Measurements from ENCODE around the gene ARHGDIA. TPM values are rescaled to one million over a fixed set of nuclear protein-coding genes. Genes with fewer than 3 reads are reported as not detected.

The ARHGDIA gene
- polyA plus RNA-seq, 1 donor from 2014 or later: 16.1 TPM

- no peaks in the 10 kb centered on the region for H3F3A ChIP-seq (ENCODE audit: insufficient read depth, low read length, poor library complexity, severe bottlenecking)
- peak overlapping the region; percentile 99 for H3K4me3 ChIP-seq (ENCODE audit: low read length)
- H3K36me3 ChIP-seq (ENCODE audit: insufficient read depth, low read length): no peaks in the 10 kb centered on the region
- H3K9me2 ChIP-seq (ENCODE audit: insufficient read depth, low read length): no peaks in the 10 kb centered on the region
- H3K4me2 ChIP-seq (ENCODE audit: low read length): peak overlapping the region; percentile 97
- peak overlapping the region; percentile 45 for H3K27ac ChIP-seq (ENCODE audit: low read length)
- H3K79me2 ChIP-seq (replicated peaks; ENCODE audit: insufficient read depth, low read length): peaks cover 29% of the 10 kb centered on the region
- no peak for TF ChIP-seq TAF1 (IDR thresholded peaks at IDR 0.05; ENCODE audit: low read depth)
- no peak for TF ChIP-seq EP300 (conservative IDR thresholded peaks at IDR 0.05; ENCODE audit: poor library complexity, severe bottlenecking)
- TF ChIP-seq RAD21 (conservative IDR thresholded peaks at IDR 0.05): no peak
- no peak for TF ChIP-seq POLR2AphosphoS5 (IDR thresholded peaks at IDR 0.05)
- no peaks in the 10 kb centered on the region for H3K27me3 ChIP-seq (ENCODE audit: insufficient read depth, low read depth, low read length)
- H2AFZ ChIP-seq (ENCODE audit: low read depth, low read length): no peak overlapping the region
- no peaks in the 10 kb centered on the region for H3K9me3 ChIP-seq (ENCODE audit: low read length)
- H3K9ac ChIP-seq (ENCODE audit: low read length): peak overlapping the region; percentile 84
- peaks cover 10% of the 10 kb centered on the region for H4K20me1 ChIP-seq (ENCODE audit: insufficient read depth)
These were observed 38.5 kb downstream of the ARHGDIA start for GRCh38 chr17:81832608-81833159.

DNA sequence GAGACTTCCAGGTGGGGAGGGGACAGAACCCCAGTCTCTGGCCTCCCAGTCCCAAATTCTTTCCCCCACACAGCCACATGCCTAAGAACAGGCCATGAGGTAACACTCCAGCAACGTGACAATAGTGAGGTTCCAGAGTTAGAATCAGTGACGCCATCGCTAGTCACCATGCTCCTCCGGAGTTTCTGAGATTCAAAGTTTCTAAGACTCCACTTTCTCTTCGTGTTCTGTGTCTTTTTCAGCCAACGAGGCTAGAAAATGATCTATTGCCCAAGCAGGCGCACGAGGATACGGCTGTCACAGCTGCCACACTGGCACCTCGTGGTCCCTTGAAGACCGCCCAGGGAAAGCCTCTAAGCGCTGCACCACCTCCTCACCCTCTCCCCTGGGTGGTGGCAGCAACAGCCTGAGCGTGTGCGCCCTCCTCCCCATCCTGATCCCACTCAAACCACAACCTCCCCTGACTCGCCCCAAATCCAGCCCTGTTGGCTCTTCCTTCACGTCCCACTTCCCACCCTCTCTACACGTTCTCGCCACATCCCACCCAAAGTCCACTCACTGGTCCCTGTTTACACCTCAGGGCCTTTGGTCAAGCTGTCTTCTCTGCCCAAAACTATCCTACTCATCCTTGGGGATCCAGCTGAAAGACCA lies 39.1 kb downstream of the ARHGDIA start:
- H3K9me2 ChIP-seq (ENCODE audit: insufficient read depth, low read length): no peaks in the 10 kb centered on the region
- H3K9ac ChIP-seq (ENCODE audit: low read length): peak overlapping the region; percentile 84
- no peaks in the 10 kb centered on the region for H3K27me3 ChIP-seq (ENCODE audit: insufficient read depth, low read depth, low read length)
- H3K4me3 ChIP-seq (ENCODE audit: low read length): peak overlapping the region; percentile 99
- H2AFZ ChIP-seq (ENCODE audit: low read depth, low read length): no peak overlapping the region
- no peaks in the 10 kb centered on the region for H3K36me3 ChIP-seq (ENCODE audit: insufficient read depth, low read length)
- peaks cover 10% of the 10 kb centered on the region for H4K20me1 ChIP-seq (ENCODE audit: insufficient read depth)
- peaks cover 29% of the 10 kb centered on the region for H3K79me2 ChIP-seq (replicated peaks; ENCODE audit: insufficient read depth, low read length)
- H3F3A ChIP-seq (ENCODE audit: insufficient read depth, low read length, poor library complexity, severe bottlenecking): no peaks in the 10 kb centered on the region
- H3K4me2 ChIP-seq (ENCODE audit: low read length): peak overlapping the region; percentile 97
- TF ChIP-seq POLR2AphosphoS5 (IDR thresholded peaks at IDR 0.05): no peak
- no peak for TF ChIP-seq EZH2 (IDR thresholded peaks at IDR 0.05; ENCODE audit: borderline replicate concordance, insufficient read depth, low read length, poor library complexity, severe bottlenecking)
- TF ChIP-seq, protein P1, sequence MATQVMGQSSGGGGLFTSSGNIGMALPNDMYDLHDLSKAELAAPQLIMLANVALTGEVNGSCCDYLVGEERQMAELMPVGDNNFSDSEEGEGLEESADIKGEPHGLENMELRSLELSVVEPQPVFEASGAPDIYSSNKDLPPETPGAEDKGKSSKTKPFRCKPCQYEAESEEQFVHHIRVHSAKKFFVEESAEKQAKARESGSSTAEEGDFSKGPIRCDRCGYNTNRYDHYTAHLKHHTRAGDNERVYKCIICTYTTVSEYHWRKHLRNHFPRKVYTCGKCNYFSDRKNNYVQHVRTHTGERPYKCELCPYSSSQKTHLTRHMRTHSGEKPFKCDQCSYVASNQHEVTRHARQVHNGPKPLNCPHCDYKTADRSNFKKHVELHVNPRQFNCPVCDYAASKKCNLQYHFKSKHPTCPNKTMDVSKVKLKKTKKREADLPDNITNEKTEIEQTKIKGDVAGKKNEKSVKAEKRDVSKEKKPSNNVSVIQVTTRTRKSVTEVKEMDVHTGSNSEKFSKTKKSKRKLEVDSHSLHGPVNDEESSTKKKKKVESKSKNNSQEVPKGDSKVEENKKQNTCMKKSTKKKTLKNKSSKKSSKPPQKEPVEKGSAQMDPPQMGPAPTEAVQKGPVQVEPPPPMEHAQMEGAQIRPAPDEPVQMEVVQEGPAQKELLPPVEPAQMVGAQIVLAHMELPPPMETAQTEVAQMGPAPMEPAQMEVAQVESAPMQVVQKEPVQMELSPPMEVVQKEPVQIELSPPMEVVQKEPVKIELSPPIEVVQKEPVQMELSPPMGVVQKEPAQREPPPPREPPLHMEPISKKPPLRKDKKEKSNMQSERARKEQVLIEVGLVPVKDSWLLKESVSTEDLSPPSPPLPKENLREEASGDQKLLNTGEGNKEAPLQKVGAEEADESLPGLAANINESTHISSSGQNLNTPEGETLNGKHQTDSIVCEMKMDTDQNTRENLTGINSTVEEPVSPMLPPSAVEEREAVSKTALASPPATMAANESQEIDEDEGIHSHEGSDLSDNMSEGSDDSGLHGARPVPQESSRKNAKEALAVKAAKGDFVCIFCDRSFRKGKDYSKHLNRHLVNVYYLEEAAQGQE (IDR thresholded peaks at IDR 0.05; ENCODE audit: borderline replicate concordance): no peak
- TF ChIP-seq EP300 (conservative IDR thresholded peaks at IDR 0.05; ENCODE audit: poor library complexity, severe bottlenecking): no peak
- no peak for TF ChIP-seq SMC3 (conservative IDR thresholded peaks at IDR 0.05; ENCODE audit: poor library complexity)
- no peak for TF ChIP-seq TAF1 (IDR thresholded peaks at IDR 0.05; ENCODE audit: low read depth)
- TF ChIP-seq, protein P2, sequence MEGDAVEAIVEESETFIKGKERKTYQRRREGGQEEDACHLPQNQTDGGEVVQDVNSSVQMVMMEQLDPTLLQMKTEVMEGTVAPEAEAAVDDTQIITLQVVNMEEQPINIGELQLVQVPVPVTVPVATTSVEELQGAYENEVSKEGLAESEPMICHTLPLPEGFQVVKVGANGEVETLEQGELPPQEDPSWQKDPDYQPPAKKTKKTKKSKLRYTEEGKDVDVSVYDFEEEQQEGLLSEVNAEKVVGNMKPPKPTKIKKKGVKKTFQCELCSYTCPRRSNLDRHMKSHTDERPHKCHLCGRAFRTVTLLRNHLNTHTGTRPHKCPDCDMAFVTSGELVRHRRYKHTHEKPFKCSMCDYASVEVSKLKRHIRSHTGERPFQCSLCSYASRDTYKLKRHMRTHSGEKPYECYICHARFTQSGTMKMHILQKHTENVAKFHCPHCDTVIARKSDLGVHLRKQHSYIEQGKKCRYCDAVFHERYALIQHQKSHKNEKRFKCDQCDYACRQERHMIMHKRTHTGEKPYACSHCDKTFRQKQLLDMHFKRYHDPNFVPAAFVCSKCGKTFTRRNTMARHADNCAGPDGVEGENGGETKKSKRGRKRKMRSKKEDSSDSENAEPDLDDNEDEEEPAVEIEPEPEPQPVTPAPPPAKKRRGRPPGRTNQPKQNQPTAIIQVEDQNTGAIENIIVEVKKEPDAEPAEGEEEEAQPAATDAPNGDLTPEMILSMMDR (IDR thresholded peaks at IDR 0.05; ENCODE audit: poor library complexity, severe bottlenecking): no peak
- TF ChIP-seq RAD21 (conservative IDR thresholded peaks at IDR 0.05): no peak
- no peak for TF ChIP-seq MXI1 (conservative IDR thresholded peaks at IDR 0.05; ENCODE audit: poor library complexity, severe bottlenecking)
- H3K27ac ChIP-seq (ENCODE audit: low read length): peak overlapping the region; percentile 45
- no peaks in the 10 kb centered on the region for H3K9me3 ChIP-seq (ENCODE audit: low read length)
